HG03354 (cell line): ENCODE measurements around the gene ZNF438.
"Not testable (repeated sequence)": the region's sequence is repeated elsewhere in the genome, so short reads cannot be mapped to it uniquely, and the experiment has no call there.

Experiments used
- ATAC-seq: cut with Tn5 transposase; IDR thresholded peaks from one replicate; pipeline ENCODE4 v1.9.1; 2021; ENCODE audit warnings: mild to moderate bottlenecking; ENCODE audit not compliant: unreplicated experiment, poor library complexity, severe bottlenecking

The ZNF438 gene

DNA sequence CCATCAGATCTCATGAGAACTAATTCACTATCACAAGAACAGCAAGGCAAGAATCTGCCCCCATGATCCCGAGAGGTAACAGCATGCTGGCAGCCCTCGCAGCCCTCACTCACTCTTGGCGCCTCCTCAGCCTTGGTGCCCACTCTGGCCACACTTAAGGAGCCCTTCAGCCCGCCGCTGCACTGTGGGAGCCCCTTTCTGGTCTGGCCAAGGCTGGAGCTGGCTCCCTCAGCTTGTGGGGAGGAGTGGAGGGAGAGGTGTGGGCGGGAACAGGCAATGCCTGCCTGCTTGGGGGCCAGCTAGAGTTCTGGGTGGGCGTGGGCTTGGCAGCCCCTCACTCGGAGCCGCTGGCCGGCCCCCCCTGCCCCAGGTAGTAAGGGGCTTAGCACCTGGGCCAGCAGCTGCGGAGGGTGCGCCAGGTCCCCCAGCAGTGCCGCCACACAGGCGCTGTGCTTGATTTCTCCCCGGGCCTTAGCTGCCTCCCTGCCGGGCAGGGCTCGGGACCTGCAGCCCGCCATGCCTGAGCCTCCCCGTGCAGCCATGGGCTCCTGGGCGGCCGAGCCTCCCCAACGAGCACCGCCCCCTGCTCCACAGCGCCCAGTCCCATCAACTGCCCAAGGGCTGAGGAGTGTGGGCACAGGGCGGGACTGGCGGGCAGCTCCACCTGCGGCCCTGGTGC lies 24.0 kb upstream of the ZNF438 start:
- ATAC-seq, result no peak

DNA sequence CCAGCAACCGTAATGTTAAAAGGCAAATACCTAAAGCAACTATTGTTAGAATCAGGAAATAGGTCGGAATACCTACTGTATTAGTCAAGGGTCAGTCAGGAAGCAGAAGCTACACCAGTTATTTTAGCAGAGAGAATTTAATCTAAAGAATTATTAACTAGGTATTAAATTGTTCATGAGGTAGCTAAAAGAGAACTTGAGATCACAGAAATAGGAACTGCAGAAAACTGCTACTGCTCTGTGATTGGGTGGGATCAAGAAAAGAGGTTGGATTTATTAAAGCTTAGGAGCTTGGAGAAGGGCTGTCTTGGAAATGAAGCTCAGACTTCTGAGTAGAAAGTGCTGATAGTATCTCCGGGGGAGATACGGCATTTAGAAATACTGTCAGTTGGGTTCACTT lies 20.0 kb upstream of the ZNF438 start:
- no peak for ATAC-seq

GRCh38 chr10:31042670-31043069 lies 11.0 kb upstream of the ZNF438 start:
- ATAC-seq, result no peak

- no peak for ATAC-seq
Measured at GRCh38 chr10:31041011-31041410, 9.3 kb upstream of the ZNF438 start.

GRCh38 chr10:31039006-31039405 lies 7.3 kb upstream of the ZNF438 start:
- ATAC-seq, result not testable (repeated sequence)

- ATAC-seq, result no peak
Measured at GRCh38 chr10:31037749-31038148, 6.1 kb upstream of the ZNF438 start.

DNA sequence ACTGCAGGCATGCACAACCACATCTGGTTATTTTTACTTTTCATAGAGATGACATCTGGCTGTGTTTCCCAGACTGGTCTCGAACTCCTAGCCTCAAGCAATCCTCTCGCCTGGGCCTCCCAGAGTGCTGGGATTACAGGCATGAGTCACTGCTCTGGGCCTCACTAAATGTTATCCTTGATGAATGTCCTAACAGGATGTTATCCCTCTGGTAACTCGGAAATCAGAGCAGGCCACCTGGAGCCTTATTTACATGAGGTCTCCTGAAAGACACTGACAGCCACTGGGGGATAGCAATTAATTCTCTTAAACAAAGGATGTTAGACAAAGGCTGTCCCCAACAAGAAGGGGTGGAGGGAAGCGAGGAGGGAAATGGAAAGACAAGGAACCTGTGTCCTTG lies 4.5 kb upstream of the ZNF438 start:
- no peak for ATAC-seq

DNA sequence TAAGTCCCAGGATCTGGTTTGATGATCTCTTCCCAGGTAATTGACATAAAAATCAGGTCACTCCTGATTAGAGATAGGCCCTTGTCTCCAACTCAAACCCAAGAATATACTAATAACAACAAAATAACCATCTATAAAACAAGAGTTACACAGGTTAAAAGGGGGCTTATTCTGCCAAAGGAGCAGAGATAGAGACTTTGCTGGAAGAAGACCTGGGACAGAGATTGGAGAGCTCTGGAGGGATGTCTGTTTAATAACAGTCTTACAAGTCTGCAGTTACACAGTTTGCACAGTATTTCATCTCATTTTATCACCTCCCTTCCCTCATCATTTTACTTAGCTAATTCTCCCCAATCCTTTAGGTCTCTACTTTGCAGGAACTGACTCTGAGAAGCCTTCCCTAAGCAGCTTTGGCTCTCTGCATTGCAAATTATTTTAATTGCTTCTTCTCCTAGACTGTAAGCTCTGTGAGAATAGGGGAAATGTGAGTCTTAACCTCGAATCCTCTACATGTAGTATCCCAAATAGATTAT lies 3.7 kb upstream of the ZNF438 start:
- ATAC-seq, result no peak

DNA sequence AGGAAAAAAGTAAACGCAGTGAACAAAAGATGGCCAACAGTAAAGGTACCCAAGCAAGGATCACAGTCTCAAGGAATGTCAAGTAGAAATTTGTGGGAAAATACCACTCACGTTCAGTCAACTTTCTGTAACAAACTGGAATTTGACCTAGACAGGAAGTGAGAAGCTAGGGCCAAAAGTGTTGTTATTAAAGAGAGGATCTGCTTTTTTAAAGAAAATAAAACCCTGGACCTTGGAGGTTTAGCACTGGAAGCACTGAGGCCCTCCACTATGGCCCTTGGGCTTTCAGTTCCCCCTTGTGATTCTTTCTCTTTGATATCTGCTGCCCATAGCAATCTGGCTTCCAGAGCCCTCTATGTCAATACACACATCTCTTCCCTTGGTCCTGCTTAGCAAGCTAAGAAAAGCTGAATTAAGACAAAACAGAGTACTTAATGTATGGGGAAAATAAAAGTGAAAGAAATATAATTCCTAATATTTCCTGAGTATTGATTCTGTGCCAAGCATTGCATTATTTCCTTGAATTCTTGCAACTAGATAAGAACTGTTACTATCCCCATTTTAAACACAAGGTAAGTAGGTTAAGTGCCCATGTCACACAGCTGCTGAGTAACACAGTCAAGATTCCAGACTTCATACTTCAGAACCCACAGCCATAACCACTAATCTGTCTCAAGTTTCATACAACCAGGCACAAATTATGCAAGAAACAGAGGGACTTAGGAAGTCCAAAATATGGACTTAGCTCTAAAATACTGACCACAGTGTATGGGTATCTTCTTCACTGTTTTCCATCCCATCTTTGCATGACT lies 2.6 kb upstream of the ZNF438 start:
- no peak for ATAC-seq

- no peak for ATAC-seq
Measured at GRCh38 chr10:31033147-31033546, 1.5 kb upstream of the ZNF438 start.

- ATAC-seq, result peak; percentile 84
Measured at GRCh38 chr10:31032258-31033132, 830 bp upstream of the ZNF438 start.

GRCh38 chr10:31031205-31031557 lies 484 bp downstream of the ZNF438 start:
- no peak for ATAC-seq

DNA sequence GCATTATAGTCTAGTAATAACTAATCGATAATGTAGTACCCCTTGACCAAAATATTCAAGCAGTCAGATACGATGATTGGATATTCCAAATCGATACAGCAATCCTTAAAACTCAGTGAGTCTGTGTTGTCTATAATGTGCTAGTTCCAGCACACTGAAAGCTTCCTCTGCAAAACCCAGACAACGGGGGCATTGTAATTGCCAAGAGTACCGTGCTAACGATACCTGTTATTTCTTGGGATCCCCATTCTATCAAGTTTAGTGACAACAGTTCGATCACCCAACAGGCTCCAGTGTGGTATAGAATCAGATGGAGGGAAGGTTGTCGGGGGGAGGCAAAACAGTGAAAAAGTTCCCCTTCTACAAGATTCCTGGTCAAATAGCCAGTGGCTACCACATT lies 865 bp downstream of the ZNF438 start:
- no peak for ATAC-seq

DNA sequence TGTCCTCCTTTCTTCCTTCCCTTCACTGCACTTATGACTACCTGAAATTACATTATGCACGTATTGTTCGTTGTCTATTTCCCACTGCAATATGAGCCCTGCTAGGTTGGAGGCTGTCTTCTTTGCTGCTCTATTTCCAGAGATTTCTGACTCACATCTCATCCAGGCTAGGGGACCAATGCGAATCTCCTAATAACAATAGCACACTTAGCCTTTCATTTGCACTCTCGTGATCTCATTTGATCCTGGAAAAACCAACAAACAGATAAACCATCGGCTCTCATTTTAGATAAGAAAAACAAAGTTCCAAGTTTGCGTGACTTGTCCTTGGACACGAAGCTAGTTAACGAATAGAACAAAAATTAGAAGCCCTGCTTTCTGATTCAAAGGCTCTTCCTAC lies 1.4 kb downstream of the ZNF438 start:
- no peak for ATAC-seq

GRCh38 chr10:31028081-31028480 lies 3.6 kb downstream of the ZNF438 start:
- ATAC-seq, result no peak

GRCh38 chr10:31026279-31026678 lies 5.4 kb downstream of the ZNF438 start:
- ATAC-seq, result not testable (repeated sequence)

DNA sequence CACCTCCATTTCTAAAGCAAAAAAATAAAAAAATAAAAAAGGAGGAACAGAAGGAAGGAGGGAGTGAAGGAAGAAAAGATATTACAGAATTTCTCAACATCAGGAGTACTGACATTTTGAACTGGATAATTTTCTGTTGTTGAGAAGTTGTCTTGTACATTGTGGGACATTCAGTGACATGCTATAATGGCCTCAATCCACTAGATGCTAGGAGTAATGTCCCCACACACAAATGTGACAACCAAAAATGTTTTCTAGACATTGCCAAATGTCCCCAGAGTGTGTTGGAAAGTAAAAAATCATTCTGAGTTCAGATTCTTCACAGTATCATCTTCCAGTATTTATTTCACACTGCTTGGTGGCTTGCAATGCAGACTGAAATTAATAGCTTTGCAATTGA lies 6.5 kb downstream of the ZNF438 start:
- no peak for ATAC-seq

- no peak for ATAC-seq
Measured at GRCh38 chr10:31023558-31023957, 8.1 kb downstream of the ZNF438 start.

DNA sequence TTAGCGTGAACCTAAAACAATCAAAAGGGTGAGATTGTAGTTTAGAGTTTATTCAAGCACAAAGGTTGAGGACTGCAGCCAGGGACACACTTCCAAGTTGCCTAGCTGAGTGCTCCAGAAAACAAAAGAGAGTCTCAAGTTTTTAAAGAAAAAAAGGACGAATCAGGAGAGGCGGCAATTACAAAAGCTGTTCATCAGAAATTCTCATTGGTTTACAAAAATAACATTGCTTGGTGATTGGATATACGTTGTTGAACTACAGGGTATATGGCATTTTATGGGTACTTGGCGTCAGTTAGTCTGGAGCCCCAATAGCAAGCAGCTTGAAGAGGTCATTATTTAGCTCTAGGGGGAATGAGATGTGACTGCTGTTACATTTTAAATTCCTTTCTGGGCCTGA lies 11.5 kb downstream of the ZNF438 start:
- ATAC-seq, result no peak

- ATAC-seq, result no peak
Measured at GRCh38 chr10:31018962-31019361, 12.7 kb downstream of the ZNF438 start.
